HepG2 (cell line): ENCODE results near the gene PRPF4. TPM values are rescaled to one million over a fixed set of nuclear protein-coding genes. Genes with fewer than 3 reads are reported as not detected.

ENCODE experiments used
- BHLHE40 ChIP-seq: IDR thresholded peaks from 2 replicates; pipeline ENCODE4 v1.6.1; 2011; ENCODE audit warnings: low read length, improper control_type of control experiment
- CREB1 ChIP-seq, 2 experiments: fragments of 450-650 bp in 1 of 2; IDR thresholded peaks; 2 replicates each; pipeline ENCODE4 v1.6.1; 2016 to 2017; ENCODE audit warnings: control low read depth in 1 of 2, mild to moderate bottlenecking in 1 of 2, missing compliant biosample characterization in 1 of 2, missing genetic modification characterization in 1 of 2
- ETV5 ChIP-seq: IDR thresholded peaks from 2 replicates; pipeline ENCODE4 v1.6.1; 2018; ENCODE audit warnings: missing biosample characterization, missing genetic modification reagents, inconsistent platforms, borderline replicate concordance
- GABPB1 ChIP-seq: IDR thresholded peaks from 2 replicates; pipeline ENCODE4 v1.6.1; 2016; ENCODE audit warnings: mild to moderate bottlenecking, missing genetic modification reagents, moderate library complexity, missing compliant biosample characterization
- IRF2 ChIP-seq: IDR thresholded peaks from 2 replicates; pipeline ENCODE4 v1.6.1; 2018; ENCODE audit warnings: missing genetic modification reagents, missing compliant biosample characterization
- KDM1A ChIP-seq: IDR thresholded peaks from 2 replicates; pipeline ENCODE4 v1.6.1; 2016; ENCODE audit warnings: missing compliant biosample characterization
- MXI1 ChIP-seq: IDR thresholded peaks from 3 replicates; pipeline ENCODE4 v1.6.1; 2012; ENCODE audit warnings: low read depth, low read length, inconsistent platforms, borderline replicate concordance
- NFKBIZ ChIP-seq: IDR thresholded peaks from 2 replicates; pipeline ENCODE4 v1.6.1; 2018; ENCODE audit warnings: missing genetic modification reagents, missing compliant biosample characterization
- NKX3-1 ChIP-seq: sonication (generic); formaldehyde crosslinking; IDR thresholded peaks from 2 replicates; pipeline ENCODE4 v1.5.0; 2020; ENCODE audit warnings: missing genetic modification reagents
- PAXIP1 ChIP-seq: sonication (generic); formaldehyde crosslinking; conservative IDR thresholded peaks from 2 replicates; pipeline ENCODE4 v1.4.0; 2020; ENCODE audit warnings: mild to moderate bottlenecking, missing genetic modification reagents, moderate library complexity
- SOX5 ChIP-seq: IDR thresholded peaks from 2 replicates; pipeline ENCODE4 v1.6.1; 2016; ENCODE audit warnings: borderline replicate concordance
- ZEB1 ChIP-seq: IDR thresholded peaks from 2 replicates; pipeline ENCODE4 v1.6.1; 2012; ENCODE audit warnings: mild to moderate bottlenecking, low read depth, inconsistent platforms; ENCODE audit not compliant: insufficient replicate concordance
- ZFY ChIP-seq: sonication (generic); formaldehyde crosslinking; IDR thresholded peaks from 2 replicates; pipeline ENCODE4 v1.4.0; 2020; ENCODE audit warnings: missing genetic modification reagents
- ZNF160 ChIP-seq: sonication (generic); formaldehyde crosslinking; IDR thresholded peaks from 2 replicates; pipeline ENCODE4 v1.8.0; 2022; ENCODE audit warnings: mild to moderate bottlenecking, inconsistent platforms, missing genetic modification reagents
- ZNF205 ChIP-seq: IDR thresholded peaks from 2 replicates; pipeline ENCODE4 v1.6.1; 2018; ENCODE audit warnings: missing biosample characterization, missing genetic modification reagents
- ZNF512 ChIP-seq: sonication (generic); formaldehyde crosslinking; IDR thresholded peaks from 2 replicates; pipeline ENCODE4 v1.4.0; 2020; ENCODE audit warnings: mild to moderate bottlenecking, missing genetic modification reagents
- ZSCAN21 ChIP-seq: sonication (generic); formaldehyde crosslinking; IDR thresholded peaks from 2 replicates; pipeline ENCODE4 v1.8.0; 2022; ENCODE audit warnings: mild to moderate bottlenecking, missing genetic modification reagents, moderate library complexity, borderline replicate concordance
- polyA plus RNA-seq, 8 experiments: library from polyadenylated mRNA; depleted of rRNA in 3 of 8; stranded (reverse) in 7 of 8; unstranded in 1 of 8; fragments of >200 nt; fragmentation: Illumina TruSeq in 4 of 8; extraction: Trizol in 4 of 8; gene quantifications; 2 replicates each; pipeline versions ENCODE4 v1.2.1 to v1.2.3, GENCODE V29; 2011 to 2016; ENCODE audit warnings: low read depth in 4 of 8, missing spikeins in 1 of 8, mixed read lengths in 1 of 8; ENCODE audit not compliant: insufficient read depth in 1 of 8
- total RNA-seq, 5 experiments: library from RNA; depleted of rRNA; stranded (reverse); fragments of >200 nt; fragmentation: Illumina TruSeq; extraction: Trizol; gene quantifications; 2 replicates each; pipeline ENCODE4 v1.2.3, GENCODE V29; 2016; ENCODE audit warnings: low read depth in 1 of 5

The PRPF4 gene
- total and polyA plus RNA-seq, 2 of the 13 experiments (the other 11 are each of a cell fraction or from before 2014, with no cell fraction given) = 10.3 to 49.0 TPM

- 0 out of 2 replicates have a peak, but pooled peaks have one; percentile 13 for TF ChIP-seq ZNF512 (CRISPR knock-in tag)
- peak; percentile 21; the same call in 1 of the 2 replicates for TF ChIP-seq GABPB1 (CRISPR knock-in tag)
- TF ChIP-seq PAXIP1 (CRISPR knock-in tag) = peak; percentile 78
- peak; percentile 58; the same call in 1 of the 2 replicates for TF ChIP-seq SOX5 (CRISPR knock-in tag)
- 0 out of 2 replicates have a peak, but pooled peaks have one; percentile 39 for TF ChIP-seq ZNF160 (CRISPR knock-in tag)
- no peak for TF ChIP-seq ZSCAN21
- 0 out of 2 replicates have a peak, but pooled peaks have one; percentile 34 for TF ChIP-seq NKX3-1
- TF ChIP-seq ZNF205 (CRISPR knock-in tag) = 0 out of 2 replicates have a peak, but pooled peaks have one; percentile 25
- TF ChIP-seq ZEB1 = peak; percentile 80
- no peak for TF ChIP-seq CREB1 (IDR thresholded peaks at IDR 0.05)
- 0 out of 2 replicates have a peak, but pooled peaks have one; percentile 20 for TF ChIP-seq CREB1 (CRISPR knock-in tag; IDR thresholded peaks at IDR 0.05)
- 0 out of 2 replicates have a peak, but pooled peaks have one; percentile 2 for TF ChIP-seq BHLHE40
- peak; percentile 53; the same call in 1 of the 3 replicates for TF ChIP-seq MXI1
- TF ChIP-seq KDM1A = peak; percentile 78
- TF ChIP-seq ETV5 (CRISPR knock-in tag) = peak; percentile 54; the same call in 1 of the 2 replicates
- TF ChIP-seq IRF2 (CRISPR knock-in tag) = peak; percentile 30; the same call in 1 of the 2 replicates
- TF ChIP-seq NFKBIZ = peak; percentile 84; the same call in 1 of the 2 replicates
- peak; percentile 55 for TF ChIP-seq ZFY (CRISPR knock-in tag)
Observed at GRCh38 chr9:113302792-113303418, 27.4 kb downstream of the PRPF4 start, which contains the start of gene RNF183 (continued).
